Measurements from ENCODE around the gene SRSF5. TPM values are rescaled to one million over a fixed set of nuclear protein-coding genes. Genes with fewer than 3 reads are reported as not detected.

Gene SRSF5
- total and polyA plus RNA-seq, 12 donors, result 144 to 912 (median 301) TPM

DNA sequence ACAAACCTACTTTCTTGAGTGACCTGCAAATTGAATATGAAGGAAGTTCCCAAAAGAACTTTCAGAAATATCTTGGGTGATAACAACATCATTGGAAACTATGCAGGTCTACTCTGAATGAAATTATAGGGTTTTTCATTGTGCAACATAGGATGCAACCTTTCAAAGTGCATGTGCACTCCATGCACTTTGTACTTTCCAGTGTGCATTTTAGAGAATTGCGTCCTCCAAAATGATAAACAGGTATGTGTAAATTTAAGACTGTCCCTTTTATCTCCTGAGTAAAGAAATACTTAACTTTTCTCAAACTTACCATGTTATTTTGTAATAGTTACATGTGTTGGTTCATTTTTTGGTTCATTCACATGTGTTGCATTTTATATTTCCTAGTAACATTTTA, 13.2 kb downstream of the SRSF5 start:
- H3K4me3 ChIP-seq, result no peak overlapping the region
- no peak overlapping the region for H3K27ac ChIP-seq
- peaks cover 0 to 13% of the 10 kb centered on the region in 2 donors for H3K4me1 ChIP-seq (replicated peaks in 1 of 2)
- WGBS, 4 donors, result 96 to 100% (median 97%) methylated on average over 1 of the region's 1 CpG
- no peaks in the 10 kb centered on the region for H3K9me3 ChIP-seq (replicated peaks in 1 of 3)
- DNase-seq, result no peak
- no peak for TF ChIP-seq POLR2A (IDR thresholded peaks at IDR 0.05)
- TF ChIP-seq, protein P1, sequence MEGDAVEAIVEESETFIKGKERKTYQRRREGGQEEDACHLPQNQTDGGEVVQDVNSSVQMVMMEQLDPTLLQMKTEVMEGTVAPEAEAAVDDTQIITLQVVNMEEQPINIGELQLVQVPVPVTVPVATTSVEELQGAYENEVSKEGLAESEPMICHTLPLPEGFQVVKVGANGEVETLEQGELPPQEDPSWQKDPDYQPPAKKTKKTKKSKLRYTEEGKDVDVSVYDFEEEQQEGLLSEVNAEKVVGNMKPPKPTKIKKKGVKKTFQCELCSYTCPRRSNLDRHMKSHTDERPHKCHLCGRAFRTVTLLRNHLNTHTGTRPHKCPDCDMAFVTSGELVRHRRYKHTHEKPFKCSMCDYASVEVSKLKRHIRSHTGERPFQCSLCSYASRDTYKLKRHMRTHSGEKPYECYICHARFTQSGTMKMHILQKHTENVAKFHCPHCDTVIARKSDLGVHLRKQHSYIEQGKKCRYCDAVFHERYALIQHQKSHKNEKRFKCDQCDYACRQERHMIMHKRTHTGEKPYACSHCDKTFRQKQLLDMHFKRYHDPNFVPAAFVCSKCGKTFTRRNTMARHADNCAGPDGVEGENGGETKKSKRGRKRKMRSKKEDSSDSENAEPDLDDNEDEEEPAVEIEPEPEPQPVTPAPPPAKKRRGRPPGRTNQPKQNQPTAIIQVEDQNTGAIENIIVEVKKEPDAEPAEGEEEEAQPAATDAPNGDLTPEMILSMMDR (IDR thresholded peaks at IDR 0.05), result no peak
- no peaks in the 10 kb centered on the region for H3K27me3 ChIP-seq
- intact Hi-C loops (cut with DNase I), result no loop called here
- peaks cover 0 to 44% of the 10 kb centered on the region in 2 donors for H3K36me3 ChIP-seq (replicated peaks in 1 of 2)

DNA sequence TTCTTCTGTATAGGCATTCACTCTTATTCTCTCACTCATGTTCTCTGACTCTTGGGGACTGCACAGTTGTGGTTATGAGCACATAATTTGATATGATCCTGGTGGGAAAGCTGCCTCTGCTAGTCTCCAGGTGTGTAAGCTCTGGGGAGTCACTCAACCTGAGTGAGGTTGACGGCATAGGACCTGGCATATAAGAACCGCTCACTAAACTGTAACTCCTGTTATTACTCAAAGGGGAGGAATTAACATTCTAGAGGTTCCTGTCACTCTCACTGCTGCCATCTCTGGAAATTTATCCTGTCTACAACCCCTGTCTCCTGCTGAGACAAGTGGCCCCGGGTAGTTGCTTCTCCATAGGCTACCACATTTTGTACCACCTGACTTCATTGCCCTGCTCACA, 14.0 kb downstream of the SRSF5 start:
- H3K4me3 ChIP-seq, result no peak overlapping the region
- H3K27me3 ChIP-seq, result no peaks in the 10 kb centered on the region
- DNase-seq, result no peak
- intact Hi-C loops (cut with DNase I), result no loop called here
- no peaks in the 10 kb centered on the region for H3K9me3 ChIP-seq (replicated peaks in 1 of 3)
- H3K27ac ChIP-seq, result no peak overlapping the region
- peaks cover 0 to 6% of the 10 kb centered on the region in 2 donors for H3K4me1 ChIP-seq (replicated peaks in 1 of 2)
- no peak for TF ChIP-seq POLR2A (IDR thresholded peaks at IDR 0.05)
- TF ChIP-seq, protein P1 (IDR thresholded peaks at IDR 0.05), result no peak
- peaks cover 0 to 37% of the 10 kb centered on the region in 2 donors for H3K36me3 ChIP-seq (replicated peaks in 1 of 2)
- WGBS, 4 donors, result 86 to 97% (median 96%) methylated on average over 3 of the region's 3 CpGs

DNA sequence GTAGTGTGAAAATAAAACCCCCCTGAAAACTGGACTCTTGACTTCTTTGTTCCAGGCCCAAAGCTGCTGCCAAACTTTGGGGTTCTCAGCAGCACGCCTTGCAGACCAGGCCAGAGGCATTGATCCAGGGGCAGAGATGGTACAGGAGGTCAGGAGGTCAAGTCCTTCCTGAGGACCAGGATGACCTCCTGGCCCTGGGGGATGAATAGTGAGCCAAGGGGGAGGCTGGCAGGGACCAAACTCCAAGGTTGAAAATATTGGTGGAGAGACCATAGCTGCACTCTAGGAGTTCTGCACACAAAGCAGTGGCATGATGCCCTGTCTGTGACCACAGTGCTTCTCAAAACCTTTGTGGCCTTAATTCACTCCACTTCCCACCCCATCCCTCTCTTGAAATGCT, 18.0 kb downstream of the SRSF5 start:
- Histone ChIP-seq H3K27me3 (no peaks in the 10 kb centered on the region), H3K36me3 (replicated peaks in 1 of 2) (no peaks in the 10 kb centered on the region), H3K4me1 (replicated peaks in 1 of 2) (no peaks in the 10 kb centered on the region), H3K9me3 (replicated peaks in 1 of 3) (no peaks in the 10 kb centered on the region), H3K4me3 (no peak overlapping the region), H3K27ac (no peak overlapping the region)
- 95 to 100% (median 100%) methylated on average over 1 of the region's 1 CpG for WGBS, 4 donors
- TF ChIP-seq, protein P1 (IDR thresholded peaks at IDR 0.05), result no peak
- TF ChIP-seq POLR2A (IDR thresholded peaks at IDR 0.05), result no peak
- intact Hi-C loops (cut with DNase I), result no loop called here
- peak in 1 of 7 donors; percentile 28 for DNase-seq

DNA sequence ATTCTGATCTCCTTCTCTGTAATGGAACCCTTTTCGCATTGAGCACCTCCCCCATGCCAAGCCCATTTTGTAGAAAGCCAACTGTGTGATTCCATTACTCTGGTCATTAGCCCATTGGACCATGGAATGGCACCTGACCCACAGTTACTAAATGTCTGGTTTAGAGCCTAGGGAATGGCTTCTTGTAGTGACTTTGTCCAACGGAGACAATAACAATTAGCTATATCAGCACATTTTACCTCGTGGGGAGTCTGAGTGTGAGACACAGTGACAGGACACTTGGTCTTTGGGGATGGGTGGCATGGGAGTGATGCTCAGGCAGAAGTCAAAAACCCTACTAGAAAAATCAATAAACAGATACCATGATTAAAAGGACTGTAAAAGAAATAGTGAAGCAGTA, 19.7 kb downstream of the SRSF5 start:
- H3K36me3 ChIP-seq (replicated peaks in 1 of 2), result no peaks in the 10 kb centered on the region
- H3K27ac ChIP-seq, result no peak overlapping the region
- 91 to 97% (median 94%) methylated on average over 3 of the region's 3 CpGs for WGBS, 4 donors
- intact Hi-C loops (cut with DNase I), result no loop called here
- H3K9me3 ChIP-seq (replicated peaks in 1 of 3), result no peaks in the 10 kb centered on the region
- H3K4me3 ChIP-seq, result no peak overlapping the region
- TF ChIP-seq, protein P1 (IDR thresholded peaks at IDR 0.05), result no peak
- TF ChIP-seq POLR2A (IDR thresholded peaks at IDR 0.05), result no peak
- H3K4me1 ChIP-seq (replicated peaks in 1 of 2), result no peaks in the 10 kb centered on the region
- no peaks in the 10 kb centered on the region for H3K27me3 ChIP-seq
- DNase-seq, result no peak
